Gastrocnemius medialis (tissue), 4 donors: ENCODE measurements around the gene FAM98A.

Experiments used
- POLR2A ChIP-seq, 2 donors: fragments of 450-650 bp; IDR thresholded peaks; one replicate each; pipeline ENCODE4 v1.6.1; 2017; ENCODE audit warnings: antibody characterized with exemption in 2 of 2, mild to moderate bottlenecking in 2 of 2, moderate library complexity in 2 of 2
- TF ChIP-seq, protein P1 (sequence below), 5 experiments: fragments of 450-650 bp in 3 of 5; fragments of 200-600 bp in 2 of 5; sonication (generic) in 2 of 5; IDR thresholded peaks in 4 of 5; conservative IDR thresholded peaks in 1 of 5; 1 replicate in 4 of 5; 2 replicates in 1 of 5; pipeline ENCODE4 v1.5.1; 2016 to 2019; ENCODE audit warnings: antibody characterized with exemption in 5 of 5, mild to moderate bottlenecking in 3 of 5, moderate library complexity in 3 of 5

DNA sequence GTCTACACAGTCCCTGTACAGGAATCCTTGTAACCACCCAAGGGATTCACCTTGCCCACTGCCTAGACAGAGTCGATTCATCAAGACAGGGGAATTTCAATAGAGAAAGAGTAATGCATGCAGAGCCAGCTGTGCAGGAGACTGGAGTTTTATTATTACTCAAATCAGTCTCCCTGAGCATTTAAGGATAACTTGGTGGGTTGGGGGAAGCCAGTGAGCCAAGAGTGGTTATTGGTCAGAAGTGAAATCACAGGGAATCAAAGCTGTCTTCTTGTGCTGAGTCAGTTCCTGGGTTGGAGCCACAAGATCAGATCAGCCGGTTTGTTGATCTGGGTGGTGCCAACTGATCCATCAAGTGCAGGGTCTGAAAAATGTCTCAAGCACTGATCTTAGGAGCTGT is 17.8 kb upstream of the FAM98A start:
- TF ChIP-seq, protein P1, sequence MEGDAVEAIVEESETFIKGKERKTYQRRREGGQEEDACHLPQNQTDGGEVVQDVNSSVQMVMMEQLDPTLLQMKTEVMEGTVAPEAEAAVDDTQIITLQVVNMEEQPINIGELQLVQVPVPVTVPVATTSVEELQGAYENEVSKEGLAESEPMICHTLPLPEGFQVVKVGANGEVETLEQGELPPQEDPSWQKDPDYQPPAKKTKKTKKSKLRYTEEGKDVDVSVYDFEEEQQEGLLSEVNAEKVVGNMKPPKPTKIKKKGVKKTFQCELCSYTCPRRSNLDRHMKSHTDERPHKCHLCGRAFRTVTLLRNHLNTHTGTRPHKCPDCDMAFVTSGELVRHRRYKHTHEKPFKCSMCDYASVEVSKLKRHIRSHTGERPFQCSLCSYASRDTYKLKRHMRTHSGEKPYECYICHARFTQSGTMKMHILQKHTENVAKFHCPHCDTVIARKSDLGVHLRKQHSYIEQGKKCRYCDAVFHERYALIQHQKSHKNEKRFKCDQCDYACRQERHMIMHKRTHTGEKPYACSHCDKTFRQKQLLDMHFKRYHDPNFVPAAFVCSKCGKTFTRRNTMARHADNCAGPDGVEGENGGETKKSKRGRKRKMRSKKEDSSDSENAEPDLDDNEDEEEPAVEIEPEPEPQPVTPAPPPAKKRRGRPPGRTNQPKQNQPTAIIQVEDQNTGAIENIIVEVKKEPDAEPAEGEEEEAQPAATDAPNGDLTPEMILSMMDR (IDR thresholded peaks at IDR 0.05 in 4 of 5, conservative IDR thresholded peaks at IDR 0.05 in 1 of 5) = no peak
- TF ChIP-seq POLR2A (IDR thresholded peaks at IDR 0.05) = no peak
